Mucosa of rectum (tissue), 2 donors: ENCODE results near the gene HECTD4.

Experiments used
- H3K27ac ChIP-seq, 2 donors: one replicate each; pipeline ENCODE4 v1.7.0; 2013; ENCODE audit warnings: inconsistent platforms in 2 of 2, low read depth in 2 of 2, low read length in 2 of 2
- H3K27me3 ChIP-seq, 2 donors: one replicate each; pipeline ENCODE4 v1.7.0; 2013; ENCODE audit warnings: low read length in 2 of 2; ENCODE audit not compliant: control insufficient read depth in 2 of 2, insufficient read depth in 2 of 2
- H3K36me3 ChIP-seq, 2 donors: one replicate each; pipeline ENCODE4 v1.7.0; 2013; ENCODE audit warnings: low read length in 2 of 2; ENCODE audit not compliant: control insufficient read depth in 2 of 2, insufficient read depth in 2 of 2
- H3K4me1 ChIP-seq, 2 donors: one replicate each; pipeline ENCODE4 v1.7.0; 2013; ENCODE audit warnings: low read length in 2 of 2, mild to moderate bottlenecking in 1 of 2; ENCODE audit not compliant: control insufficient read depth in 2 of 2, insufficient read depth in 2 of 2
- H3K4me3 ChIP-seq, 2 donors: one replicate each; pipeline ENCODE4 v1.7.0; 2013; ENCODE audit warnings: low read length in 2 of 2
- H3K9ac ChIP-seq, 2 donors: one replicate each; pipeline ENCODE4 v1.7.0; 2013; ENCODE audit warnings: low read length in 2 of 2, low read depth in 1 of 2, mild to moderate bottlenecking in 1 of 2
- H3K9me3 ChIP-seq, 2 donors: one replicate each; pipeline ENCODE4 v1.7.0; 2013; ENCODE audit warnings: low read length in 2 of 2; ENCODE audit not compliant: control insufficient read depth in 2 of 2
- donor health status: healthy.
- donor health status: Normal muscosa, but diverticular disease.

Gene HECTD4

DNA sequence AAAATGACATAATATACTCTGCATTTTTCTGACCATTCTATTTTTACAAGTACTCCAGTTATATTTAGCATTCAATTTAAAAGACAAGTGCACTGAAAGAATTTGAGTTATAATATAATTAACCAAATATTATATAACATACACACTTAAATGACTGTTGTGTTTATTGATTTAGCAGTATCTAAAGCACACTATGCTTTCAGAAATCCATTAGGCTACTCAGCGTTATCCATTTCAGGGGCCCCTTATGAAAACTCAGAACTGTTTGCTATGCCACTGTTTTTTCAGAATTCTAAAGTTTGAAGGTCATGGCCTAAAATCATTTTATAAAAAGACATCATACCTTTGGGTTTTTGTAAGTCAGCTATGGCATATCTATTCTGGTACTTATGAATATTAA, 57.1 kb downstream of the HECTD4 start:
- Histone ChIP-seq H3K4me1 (no peaks in the 10 kb centered on the region), H3K4me3 (no peak overlapping the region), H3K9me3 (no peaks in the 10 kb centered on the region), H3K9ac (no peak overlapping the region), H3K27ac (no peak overlapping the region), H3K36me3 (no peaks in the 10 kb centered on the region), H3K27me3 (no peaks in the 10 kb centered on the region)

DNA sequence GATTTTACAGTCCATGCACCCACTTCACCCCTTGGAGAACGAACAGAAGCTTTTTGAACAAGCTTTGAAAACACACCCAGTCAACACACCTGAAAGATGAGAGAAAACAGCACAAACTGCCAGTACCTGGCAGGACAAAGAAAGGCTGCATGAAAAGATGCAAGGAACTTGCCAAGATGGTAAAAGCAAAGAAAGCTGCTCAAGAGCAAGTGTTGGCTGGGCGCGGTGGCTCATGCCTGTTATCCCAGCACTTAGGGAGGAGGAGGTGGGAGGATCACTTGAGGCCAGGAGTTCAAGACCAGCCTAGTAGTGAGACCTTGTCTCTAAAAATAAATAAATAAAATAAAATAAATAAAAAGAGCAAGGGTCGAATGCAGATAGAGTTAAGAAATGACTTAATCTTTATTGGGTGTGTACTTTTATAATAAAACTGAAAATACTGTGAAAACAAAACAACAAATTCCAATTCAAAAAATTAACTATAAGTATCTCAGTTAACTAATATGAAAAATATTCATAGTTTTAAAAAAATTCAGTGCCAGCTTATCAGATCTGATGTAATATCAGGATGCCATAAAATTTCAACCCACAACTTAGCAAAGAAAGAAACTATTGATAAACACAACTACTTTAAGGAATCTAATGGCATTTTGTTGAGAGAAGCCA, 59.2 kb downstream of the HECTD4 start:
- Histone ChIP-seq H3K27me3 (no peaks in the 10 kb centered on the region), H3K36me3 (peaks cover 0 to 8% of the 10 kb centered on the region in 2 donors), H3K4me1 (no peaks in the 10 kb centered on the region), H3K9me3 (no peaks in the 10 kb centered on the region), H3K9ac (no peak overlapping the region), H3K4me3 (no peak overlapping the region), H3K27ac (no peak overlapping the region)

DNA sequence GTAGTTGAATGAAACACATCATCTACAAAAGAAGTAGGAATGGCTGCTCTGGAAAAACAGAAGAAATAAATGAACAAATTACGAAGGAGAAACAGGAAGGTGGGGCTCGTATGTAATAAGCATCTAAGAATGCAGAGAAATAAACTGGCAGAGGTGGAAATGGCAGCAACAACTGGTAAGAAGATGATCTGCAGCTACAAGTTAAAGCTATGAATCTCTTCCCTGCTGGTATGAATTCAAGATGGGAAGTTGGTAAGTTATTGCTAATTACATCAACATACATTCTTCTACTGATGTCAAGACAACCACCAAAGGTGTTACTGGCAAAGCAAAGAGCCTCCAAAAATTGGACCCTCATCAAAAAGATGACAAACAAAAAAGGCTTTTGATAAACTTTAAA, 59.8 kb downstream of the HECTD4 start:
- H3K27me3 ChIP-seq: no peaks in the 10 kb centered on the region
- H3K9ac ChIP-seq: no peak overlapping the region
- no peaks in the 10 kb centered on the region for H3K4me1 ChIP-seq
- H3K4me3 ChIP-seq: no peak overlapping the region
- H3K27ac ChIP-seq: no peak overlapping the region
- H3K9me3 ChIP-seq: no peaks in the 10 kb centered on the region
- peaks cover 0 to 8% of the 10 kb centered on the region in 2 donors for H3K36me3 ChIP-seq

DNA sequence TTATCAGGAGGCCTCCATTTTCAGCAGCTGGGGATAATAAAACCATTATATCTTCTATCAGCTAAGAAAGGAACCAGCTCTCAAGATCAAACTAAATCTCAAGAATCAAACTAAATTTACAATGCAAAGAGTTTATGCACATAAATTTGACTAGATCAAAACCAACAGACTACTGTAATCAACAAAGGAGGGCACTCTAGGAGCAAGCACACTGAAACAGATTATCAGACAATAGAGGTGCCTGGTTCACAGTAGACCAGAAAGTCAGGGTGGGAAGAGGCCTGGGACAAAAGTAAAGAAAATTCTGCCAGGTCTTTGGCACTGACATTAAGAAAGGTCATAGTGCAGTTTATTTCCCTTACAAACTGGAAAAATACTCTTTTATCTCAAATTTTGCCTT, 61.0 kb downstream of the HECTD4 start:
- no peak overlapping the region for H3K27ac ChIP-seq
- no peak overlapping the region for H3K9ac ChIP-seq

DNA sequence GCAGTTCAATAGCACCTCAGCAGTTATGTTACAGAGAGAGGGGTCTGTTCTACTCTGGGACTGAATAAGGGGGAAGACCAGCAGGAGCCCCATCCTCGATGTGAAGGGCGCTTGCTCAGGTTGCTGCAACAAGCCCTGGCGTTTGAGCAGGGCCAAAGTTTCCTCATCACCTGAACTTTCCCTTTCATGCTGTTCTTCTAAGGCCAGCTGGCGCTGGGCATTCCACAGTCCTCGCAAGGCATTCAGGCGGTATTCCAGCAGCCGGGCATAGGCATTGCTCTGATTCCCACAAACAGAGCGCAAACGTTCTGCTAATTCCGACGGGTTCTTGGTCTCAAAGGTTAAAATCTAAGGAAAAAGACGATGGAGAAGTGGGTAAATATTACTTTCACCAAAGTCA, 62.8 kb downstream of the HECTD4 start:
- Histone ChIP-seq H3K36me3 (peaks cover 0 to 8% of the 10 kb centered on the region in 2 donors), H3K27me3 (no peaks in the 10 kb centered on the region), H3K4me3 (no peak overlapping the region), H3K27ac (no peak overlapping the region), H3K9me3 (no peaks in the 10 kb centered on the region), H3K4me1 (no peaks in the 10 kb centered on the region), H3K9ac (no peak overlapping the region)

More for the DNA sequence above, 61.0 kb downstream of the HECTD4 start:
- H3K36me3 ChIP-seq: peaks cover 0 to 8% of the 10 kb centered on the region in 2 donors
- no peak overlapping the region for H3K4me3 ChIP-seq
- no peaks in the 10 kb centered on the region for H3K4me1 ChIP-seq
- H3K27me3 ChIP-seq: no peaks in the 10 kb centered on the region
- no peaks in the 10 kb centered on the region for H3K9me3 ChIP-seq

DNA sequence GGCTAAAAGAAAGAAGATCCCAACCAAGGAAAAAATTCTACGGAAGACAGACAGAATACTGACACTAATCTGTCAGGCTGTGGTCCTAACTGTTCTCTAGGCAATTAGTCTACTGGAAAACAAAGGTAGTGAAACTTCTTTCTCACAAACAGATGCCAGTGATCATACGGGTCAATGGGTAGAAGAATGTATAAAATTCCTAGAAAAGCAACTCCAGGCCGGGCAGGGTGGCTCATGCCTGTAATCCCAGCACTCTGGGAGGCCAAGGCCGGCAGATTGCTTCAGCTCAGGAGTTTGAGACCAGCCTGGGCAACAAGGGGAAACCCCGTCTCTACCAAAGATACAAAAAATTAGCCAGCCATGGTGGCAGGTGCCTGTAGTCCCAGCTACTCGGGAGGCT, 64.8 kb downstream of the HECTD4 start:
- no peaks in the 10 kb centered on the region for H3K4me1 ChIP-seq
- no peak overlapping the region for H3K4me3 ChIP-seq
- H3K9ac ChIP-seq: no peak overlapping the region
- no peaks in the 10 kb centered on the region for H3K27me3 ChIP-seq
- no peaks in the 10 kb centered on the region for H3K9me3 ChIP-seq
- no peak overlapping the region for H3K27ac ChIP-seq
- H3K36me3 ChIP-seq: peaks cover 5 to 8% of the 10 kb centered on the region in 2 donors

DNA sequence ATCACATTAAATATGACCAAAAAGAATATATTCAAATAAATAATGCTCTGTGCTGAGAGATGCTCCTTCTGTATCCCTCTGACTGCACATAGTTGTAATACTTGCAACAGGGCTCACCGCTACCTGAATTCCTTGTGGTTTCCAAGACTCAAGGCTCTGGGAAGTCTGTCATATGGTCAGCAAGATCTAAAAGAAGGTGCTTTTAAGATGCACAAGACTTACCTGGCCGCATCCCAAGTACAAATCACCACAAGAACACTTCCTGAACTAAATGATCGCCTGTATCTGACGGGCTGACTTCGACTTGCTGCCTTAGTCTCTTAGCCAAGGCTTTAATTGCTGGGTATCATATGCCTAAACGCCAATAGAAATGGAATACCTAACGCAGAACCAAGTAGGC, 67.2 kb downstream of the HECTD4 start:
- H3K27me3 ChIP-seq: no peaks in the 10 kb centered on the region
- H3K9ac ChIP-seq: no peak overlapping the region
- no peaks in the 10 kb centered on the region for H3K9me3 ChIP-seq
- H3K36me3 ChIP-seq: peaks cover 8 to 9% of the 10 kb centered on the region in 2 donors
- H3K4me1 ChIP-seq: no peaks in the 10 kb centered on the region
- H3K4me3 ChIP-seq: no peak overlapping the region
- no peak overlapping the region for H3K27ac ChIP-seq

DNA sequence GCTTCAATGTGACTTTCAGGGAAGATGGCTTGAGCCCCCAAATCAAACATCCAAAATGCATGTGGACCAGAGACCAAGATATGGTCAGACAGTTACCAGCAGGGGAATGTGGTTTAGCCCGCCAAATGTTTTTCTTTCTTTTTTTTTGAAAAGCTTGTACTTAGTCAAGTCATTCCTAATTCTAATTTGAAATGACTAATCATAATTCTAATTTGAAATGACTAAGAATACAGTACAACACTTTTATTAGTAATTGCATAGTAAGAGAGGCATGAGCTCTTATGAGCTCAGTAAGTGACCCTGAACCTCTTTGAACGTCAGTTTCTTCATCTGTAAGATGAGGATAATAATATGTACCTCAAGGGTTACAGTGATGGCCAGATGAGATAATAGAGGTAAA, 72.4 kb downstream of the HECTD4 start:
- no peaks in the 10 kb centered on the region for H3K9me3 ChIP-seq
- no peak overlapping the region for H3K9ac ChIP-seq
- peaks cover 0 to 2% of the 10 kb centered on the region in 2 donors for H3K4me1 ChIP-seq
- H3K36me3 ChIP-seq: peaks cover 19 to 21% of the 10 kb centered on the region in 2 donors
- H3K4me3 ChIP-seq: no peak overlapping the region
- no peak overlapping the region for H3K27ac ChIP-seq
- no peaks in the 10 kb centered on the region for H3K27me3 ChIP-seq

DNA sequence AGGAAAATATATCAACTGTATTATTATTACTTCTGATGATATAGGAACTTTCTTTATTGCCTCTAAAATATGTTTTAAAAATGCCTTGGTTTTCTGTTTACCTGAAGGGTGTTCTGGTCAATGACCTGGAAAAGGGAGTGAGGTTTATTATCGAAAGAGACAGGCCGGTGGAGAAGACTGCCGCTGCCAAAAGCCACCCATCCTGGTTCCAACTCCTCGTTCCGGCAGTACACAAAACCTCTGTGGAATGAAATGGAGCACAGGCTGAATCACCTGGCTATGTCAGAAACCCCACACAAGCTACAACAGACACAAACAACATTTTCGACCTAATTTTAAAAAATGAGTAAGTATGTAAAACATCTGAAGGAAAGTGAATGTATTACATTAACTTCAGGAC, 73.6 kb downstream of the HECTD4 start:
- peaks cover 19 to 21% of the 10 kb centered on the region in 2 donors for H3K36me3 ChIP-seq
- peaks cover 0 to 2% of the 10 kb centered on the region in 2 donors for H3K4me1 ChIP-seq
- H3K27me3 ChIP-seq: no peaks in the 10 kb centered on the region
- H3K9me3 ChIP-seq: no peaks in the 10 kb centered on the region
- no peak overlapping the region for H3K4me3 ChIP-seq
- no peak overlapping the region for H3K9ac ChIP-seq
- H3K27ac ChIP-seq: no peak overlapping the region

DNA sequence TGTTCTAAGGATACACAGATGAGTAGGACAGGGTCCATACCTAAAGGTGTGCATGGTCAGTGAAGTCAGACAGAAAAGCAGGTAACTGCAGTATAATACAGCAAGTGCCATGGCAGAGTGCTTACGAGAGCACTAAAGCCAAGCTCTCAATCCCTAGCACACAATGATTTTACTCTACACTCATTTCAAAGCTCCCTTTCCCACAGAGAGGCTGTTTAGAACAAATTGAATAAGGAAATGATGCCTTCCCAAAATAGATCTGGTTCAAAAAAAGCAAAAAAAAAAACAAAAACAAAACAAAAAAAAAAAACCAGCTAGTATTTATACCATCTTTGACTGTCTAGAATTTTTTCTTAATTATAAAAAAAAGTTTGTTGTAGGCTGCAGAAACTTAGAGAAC, 74.1 kb downstream of the HECTD4 start:
- no peaks in the 10 kb centered on the region for H3K27me3 ChIP-seq
- no peak overlapping the region for H3K9ac ChIP-seq
- H3K36me3 ChIP-seq: peaks cover 20 to 21% of the 10 kb centered on the region in 2 donors
- H3K9me3 ChIP-seq: no peaks in the 10 kb centered on the region
- H3K27ac ChIP-seq: no peak overlapping the region
- peaks cover 0 to 2% of the 10 kb centered on the region in 2 donors for H3K4me1 ChIP-seq
- no peak overlapping the region for H3K4me3 ChIP-seq
